ENCODE data around the gene NFRKB. TPM values are rescaled to one million over a fixed set of nuclear protein-coding genes. Genes with fewer than 3 reads are reported as not detected.

The NFRKB gene
- total RNA-seq, 1 donor from 2014 or later, result 28.9 TPM

- no peaks in the 10 kb centered on the region for H3K9me3 Mint-ChIP-seq
- TF ChIP-seq CTCF (IDR thresholded peaks at IDR 0.05), result no peak
- CTCF ChIA-PET, result no interaction called here
- H3K4me3 Mint-ChIP-seq, result no peak overlapping the region
- H3K27me3 Mint-ChIP-seq, result no peaks in the 10 kb centered on the region
- H3K36me3 Mint-ChIP-seq (ENCODE audit: low read depth), result peaks cover 94% of the 10 kb centered on the region
- no peak overlapping the region for H3K27ac Mint-ChIP-seq
- intact Hi-C loops (cut with micrococcal nuclease), result no loop called here
- POLR2A ChIA-PET, result no interaction called here
- DNase-seq (no peak), ATAC-seq (ENCODE audit: low read depth) (no peak)
- H3K4me1 Mint-ChIP-seq, result no peaks in the 10 kb centered on the region
Observed at GRCh38 chr11:129866311-129866710, 29.1 kb downstream of the NFRKB start.

- intact Hi-C loops (cut with micrococcal nuclease), result no loop called here
- Mint-ChIP-seq H3K36me3 (ENCODE audit: low read depth) (peaks cover 91% of the 10 kb centered on the region), H3K4me1 (no peaks in the 10 kb centered on the region), H3K27me3 (no peaks in the 10 kb centered on the region), H3K9me3 (no peaks in the 10 kb centered on the region), H3K27ac (no peak overlapping the region), H3K4me3 (no peak overlapping the region)
- no peak for TF ChIP-seq CTCF (IDR thresholded peaks at IDR 0.05)
- ChIA-PET POLR2A (no interaction called here), CTCF (no interaction called here)
- ATAC-seq (ENCODE audit: low read depth), result no peak
- no peak for DNase-seq
Observed at GRCh38 chr11:129865701-129866100, 29.7 kb downstream of the NFRKB start.

- Mint-ChIP-seq H3K4me3 (no peak overlapping the region), H3K36me3 (ENCODE audit: low read depth) (peaks cover 89% of the 10 kb centered on the region), H3K9me3 (no peaks in the 10 kb centered on the region), H3K27ac (no peak overlapping the region), H3K27me3 (no peaks in the 10 kb centered on the region), H3K4me1 (no peaks in the 10 kb centered on the region)
- TF ChIP-seq CTCF (IDR thresholded peaks at IDR 0.05), result no peak
- ChIA-PET POLR2A (no interaction called here), CTCF (no interaction called here)
- DNase-seq (no peak), ATAC-seq (ENCODE audit: low read depth) (no peak)
- intact Hi-C loops (cut with micrococcal nuclease), result no loop called here
Observed at GRCh38 chr11:129864811-129865210, 30.6 kb downstream of the NFRKB start.

- Mint-ChIP-seq H3K36me3 (ENCODE audit: low read depth) (peaks cover 70% of the 10 kb centered on the region), H3K4me3 (no peak overlapping the region), H3K9me3 (no peaks in the 10 kb centered on the region), H3K27me3 (no peaks in the 10 kb centered on the region), H3K4me1 (no peaks in the 10 kb centered on the region), H3K27ac (no peak overlapping the region)
- no peak for TF ChIP-seq CTCF (IDR thresholded peaks at IDR 0.05)
- intact Hi-C loops (cut with micrococcal nuclease), result no loop called here
- CTCF ChIA-PET, result no interaction called here
- POLR2A ChIA-PET, result no interaction called here
- DNase-seq, result no peak
- no peak for ATAC-seq (ENCODE audit: low read depth)
Observed at GRCh38 chr11:129861702-129862522, 33.5 kb downstream of the NFRKB start.

GRCh38 chr11:129856036-129856435, 39.3 kb downstream of the NFRKB start:
- Mint-ChIP-seq H3K4me1 (no peaks in the 10 kb centered on the region), H3K9me3 (no peaks in the 10 kb centered on the region), H3K4me3 (no peak overlapping the region), H3K27ac (no peak overlapping the region), H3K27me3 (no peaks in the 10 kb centered on the region), H3K36me3 (ENCODE audit: low read depth) (peaks cover 14% of the 10 kb centered on the region)
- POLR2A ChIA-PET, result no interaction called here
- DNase-seq (no peak), ATAC-seq (ENCODE audit: low read depth) (no peak)
- intact Hi-C loops (cut with micrococcal nuclease), result no loop called here
- no peak for TF ChIP-seq CTCF (IDR thresholded peaks at IDR 0.05)
- CTCF ChIA-PET, result no interaction called here
